Neural progenitor cell (in vitro differentiated cells): ENCODE results near the gene NAV1. TPM values are rescaled to one million over a fixed set of nuclear protein-coding genes. Genes with fewer than 3 reads are reported as not detected.

Experiments
- DNase-seq: peaks from one replicate; pipeline ENCODE4 v3.0.0-alpha.2; 2016; ENCODE audit warnings: low spot score
- H2AFZ ChIP-seq: fragments of 200-600 bp; sonication (generic); replicated peaks from 2 replicates; pipeline ENCODE4 v1.6.1; 2016; ENCODE audit warnings: antibody characterized with exemption
- H3F3A ChIP-seq: fragments of 200-600 bp; sonication (generic); 2 replicates; pipeline ENCODE4 v1.6.1; 2016; ENCODE audit warnings: antibody characterized with exemption, low read depth
- H3K27ac ChIP-seq: fragments of 200-600 bp; sonication (generic); 2 replicates; pipeline ENCODE4 v1.5.1; 2016; ENCODE audit warnings: mild to moderate bottlenecking
- H3K27me3 ChIP-seq: fragments of 200-600 bp; sonication (generic); 2 replicates; pipeline ENCODE4 v1.6.1; 2016; ENCODE audit warnings: mild to moderate bottlenecking, moderate library complexity
- H3K36me3 ChIP-seq: fragments of 200-600 bp; sonication (generic); 2 replicates; pipeline ENCODE4 v1.5.1; 2016
- H3K4me1 ChIP-seq: fragments of 200-600 bp; sonication (generic); 2 replicates; pipeline ENCODE4 v1.6.1; 2016; ENCODE audit warnings: mixed run types
- H3K4me2 ChIP-seq: fragments of 200-600 bp; sonication (generic); 2 replicates; pipeline ENCODE4 v1.6.1; 2016
- H3K4me3 ChIP-seq: fragments of 200-600 bp; sonication (generic); 2 replicates; pipeline ENCODE4 v1.5.1; 2016
- H3K79me2 ChIP-seq: fragments of 200-600 bp; sonication (generic); 2 replicates; pipeline ENCODE4 v1.6.1; 2016; ENCODE audit warnings: low read depth
- H3K9ac ChIP-seq: fragments of 200-600 bp; sonication (generic); 2 replicates; pipeline ENCODE4 v1.6.1; 2016
- H3K9me3 ChIP-seq: fragments of 200-600 bp; sonication (generic); 2 replicates; pipeline ENCODE4 v1.5.1; 2016; ENCODE audit warnings: low read depth
- H4K20me1 ChIP-seq: fragments of 200-600 bp; sonication (generic); 2 replicates; pipeline ENCODE4 v1.6.1; 2016; ENCODE audit warnings: low read depth
- H3K27ac Mint-ChIP-seq: 3 replicates; pipeline ENCODE4 v1.8.0; 2021; ENCODE audit warnings: mixed read lengths
- H3K27me3 Mint-ChIP-seq: 2 replicates; pipeline ENCODE4 v1.8.0; 2022; ENCODE audit warnings: low read depth, mild to moderate bottlenecking, inconsistent platforms, moderate library complexity, mixed read lengths; ENCODE audit not compliant: insufficient read depth
- H3K36me3 Mint-ChIP-seq: 3 replicates; pipeline ENCODE4 v1.8.0; 2021; ENCODE audit warnings: mixed read lengths
- H3K4me1 Mint-ChIP-seq: 3 replicates; pipeline ENCODE4 v1.8.0; 2021; ENCODE audit warnings: mixed read lengths
- H3K4me3 Mint-ChIP-seq: 3 replicates; pipeline ENCODE4 v1.8.0; 2021; ENCODE audit warnings: mild to moderate bottlenecking, moderate library complexity, mixed read lengths
- H3K9me3 Mint-ChIP-seq: 3 replicates; pipeline ENCODE4 v1.8.0; 2020; ENCODE audit warnings: mixed read lengths
- CTCF ChIP-seq: fragments of 200-600 bp; sonication (generic); IDR thresholded peaks from 2 replicates; pipeline ENCODE4 v1.5.1; 2017; ENCODE audit warnings: antibody characterized with exemption, mild to moderate bottlenecking
- EZH2 ChIP-seq: fragments of 200-600 bp; sonication (generic); IDR thresholded peaks from 2 replicates; pipeline ENCODE4 v1.6.1; 2017; ENCODE audit warnings: antibody characterized with exemption, mild to moderate bottlenecking, moderate library complexity
- EZH2phosphoT487 ChIP-seq: fragments of 200-600 bp; sonication (generic); IDR thresholded peaks from 2 replicates; pipeline ENCODE4 v1.6.1; 2017; ENCODE audit warnings: antibody characterized with exemption
- total RNA-seq: library from RNA; depleted of rRNA; stranded (reverse); fragments of >200 nt; gene quantifications from 2 replicates; pipeline ENCODE4 v1.2.3, GENCODE V29; 2015; ENCODE audit warnings: low replicate concordance

Gene NAV1
- total RNA-seq, 1 donor from 2014 or later, result 60.7 TPM

DNA sequence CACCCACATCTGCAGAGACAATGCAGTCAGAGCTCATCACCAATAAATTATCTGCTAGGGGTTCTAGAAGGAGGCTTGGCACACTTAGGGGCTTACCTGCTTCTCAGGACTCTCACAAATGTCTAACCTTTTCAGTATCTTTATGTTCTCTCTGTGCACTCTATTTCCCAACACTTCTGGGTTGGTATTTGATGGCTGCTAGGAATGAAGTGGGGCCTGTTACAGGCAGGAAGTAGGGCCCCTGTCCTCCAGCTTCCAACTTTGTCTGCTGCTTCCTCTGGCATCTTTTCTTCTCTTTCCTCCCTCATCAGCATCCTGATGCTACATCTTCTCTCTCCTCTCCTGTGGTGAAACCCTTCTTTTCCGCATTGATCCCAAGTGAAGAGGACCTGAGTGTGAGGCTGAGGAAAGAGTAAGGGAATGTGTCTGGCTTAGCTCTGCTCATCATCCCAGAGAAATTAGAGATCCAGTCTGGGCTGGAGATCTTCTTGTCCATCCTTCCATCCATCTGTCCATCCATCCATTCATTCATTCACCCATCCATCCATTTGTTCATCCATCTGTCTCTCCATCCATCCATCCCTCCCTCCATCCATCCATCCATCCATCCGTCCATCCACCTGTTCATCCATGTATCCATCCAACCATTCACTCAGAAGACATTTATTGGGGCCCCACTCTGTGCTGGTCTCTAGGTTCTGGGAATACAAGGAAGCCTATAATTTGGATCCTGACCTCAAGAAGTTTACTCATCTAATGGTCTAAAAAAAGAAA is 29.1 kb upstream of the NAV1 start:
- Histone ChIP-seq H3K4me1 (peaks cover 19% of the 10 kb centered on the region), H3K4me2 (no peak overlapping the region), H3K9me3 (no peaks in the 10 kb centered on the region), H3K27me3 (peaks cover 45% of the 10 kb centered on the region), H2AFZ (no peak overlapping the region), H3K79me2 (no peaks in the 10 kb centered on the region), H4K20me1 (no peaks in the 10 kb centered on the region), H3K9ac (no peak overlapping the region), H3K4me3 (no peak overlapping the region), H3F3A (peaks cover 22% of the 10 kb centered on the region), H3K27ac (no peak overlapping the region), H3K36me3 (no peaks in the 10 kb centered on the region)
- TF ChIP-seq CTCF (no peak), EZH2 (no peak), EZH2phosphoT487 (no peak)
- DNase-seq, result no peak
- H3K27ac Mint-ChIP-seq, result peak overlapping the region; percentile 6
- H3K9me3 Mint-ChIP-seq, result no peaks in the 10 kb centered on the region
- peaks cover 8% of the 10 kb centered on the region for H3K27me3 Mint-ChIP-seq
- H3K4me3 Mint-ChIP-seq, result no peak overlapping the region
- H3K36me3 Mint-ChIP-seq, result no peaks in the 10 kb centered on the region
- H3K4me1 Mint-ChIP-seq, result peaks cover 32% of the 10 kb centered on the region

- Histone ChIP-seq H3K4me1 (peaks cover 11% of the 10 kb centered on the region), H4K20me1 (no peaks in the 10 kb centered on the region), H3K9ac (no peak overlapping the region), H3K79me2 (no peaks in the 10 kb centered on the region), H3K27me3 (peaks cover 45% of the 10 kb centered on the region), H3K36me3 (no peaks in the 10 kb centered on the region), H3K4me2 (no peak overlapping the region), H3K4me3 (no peak overlapping the region), H3K27ac (no peak overlapping the region), H3F3A (peaks cover 15% of the 10 kb centered on the region), H2AFZ (no peak overlapping the region), H3K9me3 (no peaks in the 10 kb centered on the region)
- H3K27ac Mint-ChIP-seq, result no peak overlapping the region
- peaks cover 8% of the 10 kb centered on the region for H3K27me3 Mint-ChIP-seq
- no peak for DNase-seq
- no peak overlapping the region for H3K4me3 Mint-ChIP-seq
- H3K36me3 Mint-ChIP-seq, result no peaks in the 10 kb centered on the region
- no peaks in the 10 kb centered on the region for H3K9me3 Mint-ChIP-seq
- TF ChIP-seq CTCF, result no peak
- no peak for TF ChIP-seq EZH2
- no peak for TF ChIP-seq EZH2phosphoT487
- peaks cover 24% of the 10 kb centered on the region for H3K4me1 Mint-ChIP-seq
Measured at GRCh38 chr1:201510734-201511133, 28.2 kb upstream of the NAV1 start.

GRCh38 chr1:201511396-201511940 is 27.5 kb upstream of the NAV1 start:
- no peak overlapping the region for H3K4me2 ChIP-seq

More at GRCh38 chr1:201511396-201511940, 27.5 kb upstream of the NAV1 start:
- H3K9ac ChIP-seq, result no peak overlapping the region
- H4K20me1 ChIP-seq, result no peaks in the 10 kb centered on the region
- no peak for DNase-seq
- TF ChIP-seq EZH2phosphoT487, result no peak
- TF ChIP-seq CTCF, result no peak
- no peak for TF ChIP-seq EZH2
- Mint-ChIP-seq H3K4me3 (peak overlapping the region; percentile 11), H3K27me3 (peaks cover 8% of the 10 kb centered on the region), H3K27ac (peak overlapping the region; percentile 19), H3K36me3 (no peaks in the 10 kb centered on the region), H3K9me3 (no peaks in the 10 kb centered on the region), H3K4me1 (peaks cover 17% of the 10 kb centered on the region)
- peaks cover 4% of the 10 kb centered on the region for H3K4me1 ChIP-seq
- H3K9me3 ChIP-seq, result no peaks in the 10 kb centered on the region
- peaks cover 7% of the 10 kb centered on the region for H3F3A ChIP-seq
- H2AFZ ChIP-seq, result no peak overlapping the region
- no peaks in the 10 kb centered on the region for H3K36me3 ChIP-seq
- no peaks in the 10 kb centered on the region for H3K79me2 ChIP-seq
- H3K27me3 ChIP-seq, result peaks cover 37% of the 10 kb centered on the region
- no peak overlapping the region for H3K27ac ChIP-seq
- no peak overlapping the region for H3K4me3 ChIP-seq
